ENCODE measurements around the gene PSMG1. TPM values are rescaled to one million over a fixed set of nuclear protein-coding genes. Genes with fewer than 3 reads are reported as not detected.

The PSMG1 gene
- total and polyA plus RNA-seq, 2 of the 8 experiments (the other 6 are each of a cell fraction or from before 2014, with no cell fraction given), result 50.7 to 93.7 TPM

DNA sequence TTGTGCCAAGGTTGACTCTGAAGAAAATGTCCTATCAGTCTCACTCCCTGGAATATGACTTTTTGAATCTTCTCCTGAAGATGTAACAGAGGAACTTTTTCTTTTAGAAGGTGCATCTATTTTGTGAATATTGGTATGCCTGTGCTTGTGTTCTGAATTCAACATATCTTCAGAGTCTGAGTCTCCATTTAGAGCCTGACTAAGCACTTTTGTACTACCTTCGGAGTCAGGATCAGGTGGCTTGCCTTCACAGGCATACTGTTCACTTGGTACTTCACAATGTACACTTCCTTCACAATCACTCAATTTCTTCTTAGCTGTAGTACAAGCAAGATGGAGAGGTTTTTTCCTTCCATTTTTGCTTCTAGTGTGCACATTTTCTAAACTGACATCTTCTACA, 13.6 kb upstream of the PSMG1 start:
- H3K4me3 ChIP-seq (ENCODE audit: extremely low read depth in 1 of 4, insufficient read depth in 2 of 4, low read depth in 3 of 4, low read length in 4 of 4), result no peak overlapping the region
- H2BK12ac ChIP-seq (ENCODE audit: low read depth, low read length), result no peak overlapping the region
- FAIRE-seq (no peak), DNase-seq (ENCODE audit: low read depth in 1 of 2, low spot score in 2 of 2) (no peak)
- no peak overlapping the region for H3K23ac ChIP-seq (ENCODE audit: insufficient read length)
- no peak overlapping the region for H3K9ac ChIP-seq (replicated peaks in 1 of 4; ENCODE audit: extremely low read depth in 1 of 4, low read depth in 3 of 4, low read length in 3 of 4)
- no peak overlapping the region for H3K14ac ChIP-seq (ENCODE audit: insufficient read length)
- H3K27me3 ChIP-seq (replicated peaks in 1 of 4; ENCODE audit: control insufficient read depth in 3 of 4, extremely low read depth in 1 of 4, insufficient read depth in 3 of 4, low read length in 3 of 4), result no peaks in the 10 kb centered on the region
- H2BK20ac ChIP-seq (ENCODE audit: low read length), result no peak overlapping the region
- H4K20me1 ChIP-seq (replicated peaks in 1 of 2; ENCODE audit: control insufficient read depth in 1 of 2, insufficient read depth in 2 of 2, low read length in 2 of 2), result peaks cover 2 to 4% of the 10 kb centered on the region in 2 experiments
- no peaks in the 10 kb centered on the region for H3K79me2 ChIP-seq (ENCODE audit: control insufficient read depth in 1 of 2, insufficient read depth in 2 of 2, low read length in 2 of 2)
- ChIA-PET POLR2A (ENCODE audit: partially characterized antibody) (interaction anchor here (0.6 kb wide), 1 partner anchor 12 kb away, joined by 3 read pairs; no protein-coding TSS in a partner anchor), CTCF (ENCODE audit: partially characterized antibody) (no interaction called here)
- H3K4ac ChIP-seq (replicated peaks; ENCODE audit: insufficient read length, low read depth, low read length), result no peak overlapping the region
- H3K56ac ChIP-seq (replicated peaks; ENCODE audit: insufficient read length, low read depth, low read length), result no peak overlapping the region
- no peak overlapping the region for H4K91ac ChIP-seq (replicated peaks; ENCODE audit: insufficient read length, low read length)
- no peak overlapping the region for H2AK5ac ChIP-seq (ENCODE audit: low read depth, low read length)
- H4K5ac ChIP-seq (ENCODE audit: insufficient read length, low read depth, low read length), result no peak overlapping the region
- H2BK120ac ChIP-seq (replicated peaks; ENCODE audit: low read depth, low read length), result no peak overlapping the region
- no peak overlapping the region for H3K27ac ChIP-seq (ENCODE audit: low read depth, low read length)
- no peaks in the 10 kb centered on the region for H3K9me3 ChIP-seq (ENCODE audit: insufficient read depth in 2 of 2, low read depth in 1 of 2, low read length in 1 of 2)
- H3K4me2 ChIP-seq (ENCODE audit: insufficient read depth in 1 of 2, low read depth in 2 of 2, low read length in 2 of 2), result no peak overlapping the region
- H3K23me2 ChIP-seq (ENCODE audit: low read depth, low read length), result no peaks in the 10 kb centered on the region; the same call in 1 of the 2 replicates
- no peak overlapping the region for H3K18ac ChIP-seq (ENCODE audit: extremely low read depth, low read length)
- TF ChIP-seq SIN3A (conservative IDR thresholded peaks at IDR 0.05 in 1 of 2, IDR thresholded peaks at IDR 0.05 in 1 of 2; ENCODE audit: low read depth in 1 of 2, low read length in 2 of 2), result no peak
- no peak for TF ChIP-seq GTF2F1 (IDR thresholded peaks at IDR 0.05; ENCODE audit: borderline replicate concordance, low read depth, low read length)
- TF ChIP-seq PHF8 (conservative IDR thresholded peaks at IDR 0.05; ENCODE audit: low read depth, low read length), result no peak
- TF ChIP-seq, protein P1, sequence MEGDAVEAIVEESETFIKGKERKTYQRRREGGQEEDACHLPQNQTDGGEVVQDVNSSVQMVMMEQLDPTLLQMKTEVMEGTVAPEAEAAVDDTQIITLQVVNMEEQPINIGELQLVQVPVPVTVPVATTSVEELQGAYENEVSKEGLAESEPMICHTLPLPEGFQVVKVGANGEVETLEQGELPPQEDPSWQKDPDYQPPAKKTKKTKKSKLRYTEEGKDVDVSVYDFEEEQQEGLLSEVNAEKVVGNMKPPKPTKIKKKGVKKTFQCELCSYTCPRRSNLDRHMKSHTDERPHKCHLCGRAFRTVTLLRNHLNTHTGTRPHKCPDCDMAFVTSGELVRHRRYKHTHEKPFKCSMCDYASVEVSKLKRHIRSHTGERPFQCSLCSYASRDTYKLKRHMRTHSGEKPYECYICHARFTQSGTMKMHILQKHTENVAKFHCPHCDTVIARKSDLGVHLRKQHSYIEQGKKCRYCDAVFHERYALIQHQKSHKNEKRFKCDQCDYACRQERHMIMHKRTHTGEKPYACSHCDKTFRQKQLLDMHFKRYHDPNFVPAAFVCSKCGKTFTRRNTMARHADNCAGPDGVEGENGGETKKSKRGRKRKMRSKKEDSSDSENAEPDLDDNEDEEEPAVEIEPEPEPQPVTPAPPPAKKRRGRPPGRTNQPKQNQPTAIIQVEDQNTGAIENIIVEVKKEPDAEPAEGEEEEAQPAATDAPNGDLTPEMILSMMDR (IDR thresholded peaks at IDR 0.05; ENCODE audit: control extremely low read depth in 1 of 3, insufficient read depth in 1 of 3, low read depth in 1 of 3, low read length in 3 of 3), result no peak
- no peak for TF ChIP-seq MAFK (IDR thresholded peaks at IDR 0.05; ENCODE audit: low read depth, low read length)
- TF ChIP-seq CHD2 (IDR thresholded peaks at IDR 0.05; ENCODE audit: low read length), result no peak
- no peak for TF ChIP-seq SIRT6 (IDR thresholded peaks at IDR 0.05; ENCODE audit: low read length)
- H3K36me3 ChIP-seq (ENCODE audit: control insufficient read depth in 2 of 4, insufficient read depth in 4 of 4, low read length in 3 of 4), result peaks cover 15 to 71% (median 35%) of the 10 kb centered on the region in 4 experiments; a peak in 7 of 8 replicates
- H3K4me1 ChIP-seq (replicated peaks in 1 of 4; ENCODE audit: control insufficient read depth in 3 of 4, insufficient read depth in 4 of 4, low read length in 3 of 4), result no peaks in the 10 kb centered on the region
- H3K79me1 ChIP-seq (ENCODE audit: low read depth, low read length), result no peaks in the 10 kb centered on the region
- H4K8ac ChIP-seq (ENCODE audit: extremely low read depth, insufficient read depth, low read length), result no peak overlapping the region
- no peak overlapping the region for H2BK5ac ChIP-seq (ENCODE audit: low read depth, low read length)
- H2AFZ ChIP-seq (ENCODE audit: low read length), result no peak overlapping the region
- no peak overlapping the region for H2BK15ac ChIP-seq (ENCODE audit: low read length)
- WGBS, 2 experiments (ENCODE audit: extremely low coverage in 1 of 2, insufficient coverage in 1 of 2, insufficient read length in 1 of 2, insufficient replicate concordance in 2 of 2, low coverage in 1 of 2, low lambda C conversion rate in 2 of 2, missing lambda C conversion rate in 1 of 2), result 95% methylated on average over 1 of the region's 1 CpG; no CpG with 5 or more reads in 1 of the 2 experiments

All from H1 (cell line).